ENCODE data around the gene TNFRSF21. TPM values are rescaled to one million over a fixed set of nuclear protein-coding genes. Genes with fewer than 3 reads are reported as not detected.

TNFRSF21 gene
- total RNA-seq, 1 experiment from 2014 or later, result 47.3 TPM

- TF ChIP-seq, protein P1, sequence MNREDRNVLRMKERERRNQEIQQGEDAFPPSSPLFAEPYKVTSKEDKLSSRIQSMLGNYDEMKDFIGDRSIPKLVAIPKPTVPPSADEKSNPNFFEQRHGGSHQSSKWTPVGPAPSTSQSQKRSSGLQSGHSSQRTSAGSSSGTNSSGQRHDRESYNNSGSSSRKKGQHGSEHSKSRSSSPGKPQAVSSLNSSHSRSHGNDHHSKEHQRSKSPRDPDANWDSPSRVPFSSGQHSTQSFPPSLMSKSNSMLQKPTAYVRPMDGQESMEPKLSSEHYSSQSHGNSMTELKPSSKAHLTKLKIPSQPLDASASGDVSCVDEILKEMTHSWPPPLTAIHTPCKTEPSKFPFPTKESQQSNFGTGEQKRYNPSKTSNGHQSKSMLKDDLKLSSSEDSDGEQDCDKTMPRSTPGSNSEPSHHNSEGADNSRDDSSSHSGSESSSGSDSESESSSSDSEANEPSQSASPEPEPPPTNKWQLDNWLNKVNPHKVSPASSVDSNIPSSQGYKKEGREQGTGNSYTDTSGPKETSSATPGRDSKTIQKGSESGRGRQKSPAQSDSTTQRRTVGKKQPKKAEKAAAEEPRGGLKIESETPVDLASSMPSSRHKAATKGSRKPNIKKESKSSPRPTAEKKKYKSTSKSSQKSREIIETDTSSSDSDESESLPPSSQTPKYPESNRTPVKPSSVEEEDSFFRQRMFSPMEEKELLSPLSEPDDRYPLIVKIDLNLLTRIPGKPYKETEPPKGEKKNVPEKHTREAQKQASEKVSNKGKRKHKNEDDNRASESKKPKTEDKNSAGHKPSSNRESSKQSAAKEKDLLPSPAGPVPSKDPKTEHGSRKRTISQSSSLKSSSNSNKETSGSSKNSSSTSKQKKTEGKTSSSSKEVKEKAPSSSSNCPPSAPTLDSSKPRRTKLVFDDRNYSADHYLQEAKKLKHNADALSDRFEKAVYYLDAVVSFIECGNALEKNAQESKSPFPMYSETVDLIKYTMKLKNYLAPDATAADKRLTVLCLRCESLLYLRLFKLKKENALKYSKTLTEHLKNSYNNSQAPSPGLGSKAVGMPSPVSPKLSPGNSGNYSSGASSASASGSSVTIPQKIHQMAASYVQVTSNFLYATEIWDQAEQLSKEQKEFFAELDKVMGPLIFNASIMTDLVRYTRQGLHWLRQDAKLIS (CRISPR knock-in tag; IDR thresholded peaks at IDR 0.05; ENCODE audit: borderline replicate concordance), result no peak
- TF ChIP-seq, protein P2, sequence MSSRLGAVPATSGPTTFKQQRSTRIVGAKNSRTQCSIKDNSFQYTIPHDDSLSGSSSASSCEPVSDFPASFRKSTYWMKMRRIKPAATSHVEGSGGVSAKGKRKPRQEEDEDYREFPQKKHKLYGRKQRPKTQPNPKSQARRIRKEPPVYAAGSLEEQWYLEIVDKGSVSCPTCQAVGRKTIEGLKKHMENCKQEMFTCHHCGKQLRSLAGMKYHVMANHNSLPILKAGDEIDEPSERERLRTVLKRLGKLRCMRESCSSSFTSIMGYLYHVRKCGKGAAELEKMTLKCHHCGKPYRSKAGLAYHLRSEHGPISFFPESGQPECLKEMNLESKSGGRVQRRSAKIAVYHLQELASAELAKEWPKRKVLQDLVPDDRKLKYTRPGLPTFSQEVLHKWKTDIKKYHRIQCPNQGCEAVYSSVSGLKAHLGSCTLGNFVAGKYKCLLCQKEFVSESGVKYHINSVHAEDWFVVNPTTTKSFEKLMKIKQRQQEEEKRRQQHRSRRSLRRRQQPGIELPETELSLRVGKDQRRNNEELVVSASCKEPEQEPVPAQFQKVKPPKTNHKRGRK (CRISPR knock-in tag; IDR thresholded peaks at IDR 0.05; ENCODE audit: borderline replicate concordance), result no peak
Measured at GRCh38 chr6:47261191-47261590, 48.5 kb downstream of the TNFRSF21 start (continued).

- Mint-ChIP-seq H3K27me3 (ENCODE audit: low read depth) (no peaks in the 10 kb centered on the region), H3K4me3 (no peak overlapping the region), H3K36me3 (peaks cover 24% of the 10 kb centered on the region), H3K4me1 (peaks cover 9% of the 10 kb centered on the region), H3K9me3 (no peaks in the 10 kb centered on the region), H3K27ac (no peak overlapping the region)
- DNase-seq (ENCODE audit: low spot score) (no peak), ATAC-seq (no peak)
- TF ChIP-seq PRDM15 (CRISPR knock-in tag; IDR thresholded peaks at IDR 0.05) (no peak), ATF6 (CRISPR knock-in tag; IDR thresholded peaks at IDR 0.05) (no peak)
- CTCF ChIA-PET, result no interaction called here
- POLR2A ChIA-PET, result no interaction called here
Measured at GRCh38 chr6:47260021-47260420, 49.7 kb downstream of the TNFRSF21 start.

GRCh38 chr6:47258724-47259347 lies 50.9 kb downstream of the TNFRSF21 start:
- H3K36me3 Mint-ChIP-seq, result peaks cover 32% of the 10 kb centered on the region
- peaks cover 9% of the 10 kb centered on the region for H3K4me1 Mint-ChIP-seq
- ATAC-seq (no peak), DNase-seq (ENCODE audit: low spot score) (no peak)
- H3K27me3 Mint-ChIP-seq (ENCODE audit: low read depth), result no peaks in the 10 kb centered on the region
- H3K4me3 Mint-ChIP-seq, result no peak overlapping the region
- H3K27ac Mint-ChIP-seq, result no peak overlapping the region
- H3K9me3 Mint-ChIP-seq, result no peaks in the 10 kb centered on the region
- ChIA-PET CTCF (no interaction called here), POLR2A (no interaction called here)
- TF ChIP-seq TCF7 (CRISPR knock-in tag; IDR thresholded peaks at IDR 0.05; ENCODE audit: low read depth) (no peak), ETV6 (CRISPR knock-in tag; IDR thresholded peaks at IDR 0.05) (no peak), ZNF281 (CRISPR knock-in tag; IDR thresholded peaks at IDR 0.05) (no peak), MAX (CRISPR knock-in tag; IDR thresholded peaks at IDR 0.05) (no peak), ATF6 (CRISPR knock-in tag; IDR thresholded peaks at IDR 0.05) (no peak), ZNF416 (CRISPR knock-in tag; IDR thresholded peaks at IDR 0.05) (no peak), CTCF (IDR thresholded peaks at IDR 0.05) (no peak)
- TF ChIP-seq, protein P2 (CRISPR knock-in tag; IDR thresholded peaks at IDR 0.05; ENCODE audit: borderline replicate concordance), result no peak

Measured in WTC11 (cell line).